Transverse colon (tissue), 4 donors: ENCODE results near the gene EIF5B. TPM values are rescaled to one million over a fixed set of nuclear protein-coding genes. Genes with fewer than 3 reads are reported as not detected.

Experiments used
- DNase-seq: peaks from one replicate; pipeline ENCODE4 v3.0.0-alpha.2; 2019
- H3K27ac ChIP-seq, 4 donors: fragments of 200-600 bp; sonication (generic); 2 replicates each; pipeline ENCODE4 v1.5.1; 2016 to 2018; ENCODE audit warnings: inconsistent platforms in 4 of 4
- H3K27me3 ChIP-seq: fragments of 200-600 bp; sonication (generic); 2 replicates; pipeline ENCODE4 v1.5.1; 2017; ENCODE audit warnings: inconsistent platforms
- H3K36me3 ChIP-seq, 4 donors: fragments of 200-600 bp; sonication (generic); 2 replicates each; pipeline ENCODE4 v1.5.1; 2017 to 2019; ENCODE audit warnings: inconsistent platforms in 4 of 4
- H3K4me1 ChIP-seq, 4 donors: fragments of 200-600 bp; sonication (generic); 2 replicates each; pipeline ENCODE4 v1.5.1; 2017 to 2020; ENCODE audit warnings: inconsistent platforms in 4 of 4
- H3K4me3 ChIP-seq, 4 donors: fragments of 200-600 bp; sonication (generic); 1 replicate in 1 of 4; 2 replicates in 3 of 4; pipeline versions ENCODE4 v1.5.1 to v1.6.1; 2017 to 2019; ENCODE audit warnings: inconsistent platforms in 4 of 4
- H3K9me3 ChIP-seq, 2 donors: fragments of 200-600 bp; sonication (generic); 2 replicates each; pipeline ENCODE4 v1.5.1; 2017 to 2019; ENCODE audit warnings: inconsistent platforms in 2 of 2
- EP300 ChIP-seq: sonication (generic); formaldehyde crosslinking; IDR thresholded peaks from one replicate; pipeline ENCODE4 v1.6.1; 2017; ENCODE audit warnings: antibody characterized with exemption, low read depth
- POLR2A ChIP-seq: fragments of 450-650 bp; IDR thresholded peaks from one replicate; pipeline ENCODE4 v1.6.1; 2016; ENCODE audit warnings: antibody characterized with exemption, mild to moderate bottlenecking, moderate library complexity
- POLR2AphosphoS5 ChIP-seq, 3 donors: sonication (generic); formaldehyde crosslinking; IDR thresholded peaks; one replicate each; pipeline ENCODE4 v1.6.1; 2016; ENCODE audit warnings: antibody characterized with exemption in 3 of 3
- WGBS, 2 donors: methylation state at CpG; one replicate each; pipeline ENCODE4 v1.1.5; 2018; ENCODE audit warnings: low coverage in 1 of 2; 5-methylcytosine and 5-hydroxymethylcytosine counted together
- in situ Hi-C, 4 donors: fragments of 200-750 bp; cut with MboI; loops; one replicate each; pipeline versions ENCODE4 v1.15.0 to v1.15.1; 2017; ENCODE audit warnings: low sequenced_read_pairs in 3 of 4, low pct_ligation_motif_present in 1 of 4, low pct_unique_long_range_greater_than_20kb in 1 of 4
- intact Hi-C: fragments of 100-400 bp; cut with DNase I; formaldehyde crosslinking; loops from one replicate; pipeline ENCODE4 v1.15.1; 2023; ENCODE audit warnings: low total_unique reads
- total RNA-seq, 4 donors: library from RNA; depleted of rRNA; stranded (reverse); fragments of >200 nt; gene quantifications; one replicate each; pipeline ENCODE4 v1.1.0, GENCODE V29; 2016
- TF ChIP-seq, protein P1 (sequence below), 5 experiments: fragments of 200-600 bp in 3 of 5; fragments of 450-650 bp in 2 of 5; sonication (generic) in 3 of 5; IDR thresholded peaks; 1 replicate in 2 of 5; 2 replicates in 3 of 5; pipeline ENCODE4 v1.5.1; 2016 to 2017; ENCODE audit warnings: antibody characterized with exemption in 5 of 5, inconsistent platforms in 3 of 5, mild to moderate bottlenecking in 2 of 5, moderate library complexity in 1 of 5

The EIF5B gene
- total RNA-seq, 4 donors from 2014 or later = 13.1 to 32.6 (median 20.6) TPM

DNA sequence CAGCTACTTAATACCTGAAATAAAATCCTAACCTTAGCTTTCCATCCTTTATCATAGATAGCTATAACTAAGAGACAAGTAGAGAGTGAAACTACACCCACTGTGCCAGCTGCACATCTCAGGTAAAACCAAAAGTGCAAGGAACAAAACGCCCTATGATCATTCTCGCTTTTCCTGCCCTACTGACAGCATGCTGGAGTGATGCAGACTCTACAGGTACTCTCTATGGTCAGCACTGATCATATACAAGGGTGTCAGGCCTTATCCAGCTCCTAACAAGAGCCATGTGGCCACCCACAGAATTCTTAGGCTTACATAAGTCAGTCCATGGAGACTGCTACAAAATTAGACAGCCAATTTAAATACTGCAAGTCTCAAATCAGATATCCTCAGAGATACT lies 107.0 kb downstream of the EIF5B start:
- Histone ChIP-seq H3K36me3 (peaks cover 0 to 20% (median 2%) of the 10 kb centered on the region in 4 donors), H3K4me3 (no peak overlapping the region), H3K9me3 (no peaks in the 10 kb centered on the region), H3K27ac (no peak overlapping the region), H3K27me3 (no peaks in the 10 kb centered on the region), H3K4me1 (no peaks in the 10 kb centered on the region)
- TF ChIP-seq, protein P1, sequence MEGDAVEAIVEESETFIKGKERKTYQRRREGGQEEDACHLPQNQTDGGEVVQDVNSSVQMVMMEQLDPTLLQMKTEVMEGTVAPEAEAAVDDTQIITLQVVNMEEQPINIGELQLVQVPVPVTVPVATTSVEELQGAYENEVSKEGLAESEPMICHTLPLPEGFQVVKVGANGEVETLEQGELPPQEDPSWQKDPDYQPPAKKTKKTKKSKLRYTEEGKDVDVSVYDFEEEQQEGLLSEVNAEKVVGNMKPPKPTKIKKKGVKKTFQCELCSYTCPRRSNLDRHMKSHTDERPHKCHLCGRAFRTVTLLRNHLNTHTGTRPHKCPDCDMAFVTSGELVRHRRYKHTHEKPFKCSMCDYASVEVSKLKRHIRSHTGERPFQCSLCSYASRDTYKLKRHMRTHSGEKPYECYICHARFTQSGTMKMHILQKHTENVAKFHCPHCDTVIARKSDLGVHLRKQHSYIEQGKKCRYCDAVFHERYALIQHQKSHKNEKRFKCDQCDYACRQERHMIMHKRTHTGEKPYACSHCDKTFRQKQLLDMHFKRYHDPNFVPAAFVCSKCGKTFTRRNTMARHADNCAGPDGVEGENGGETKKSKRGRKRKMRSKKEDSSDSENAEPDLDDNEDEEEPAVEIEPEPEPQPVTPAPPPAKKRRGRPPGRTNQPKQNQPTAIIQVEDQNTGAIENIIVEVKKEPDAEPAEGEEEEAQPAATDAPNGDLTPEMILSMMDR (IDR thresholded peaks at IDR 0.05) = no peak
- TF ChIP-seq POLR2A = no peak
- no peak for TF ChIP-seq EP300
- TF ChIP-seq POLR2AphosphoS5 (IDR thresholded peaks at IDR 0.05) = no peak
- no peak for DNase-seq
- WGBS, 2 donors = 84% methylated on average over 2 of the region's 2 CpGs; no CpG with 5 or more reads in 1 of the 2 donors
- in situ Hi-C loops (no loop called here), intact Hi-C loops (loop anchor here (10.0 kb wide), 1 partner anchor 821 kb away; no protein-coding TSS in a partner anchor)

DNA sequence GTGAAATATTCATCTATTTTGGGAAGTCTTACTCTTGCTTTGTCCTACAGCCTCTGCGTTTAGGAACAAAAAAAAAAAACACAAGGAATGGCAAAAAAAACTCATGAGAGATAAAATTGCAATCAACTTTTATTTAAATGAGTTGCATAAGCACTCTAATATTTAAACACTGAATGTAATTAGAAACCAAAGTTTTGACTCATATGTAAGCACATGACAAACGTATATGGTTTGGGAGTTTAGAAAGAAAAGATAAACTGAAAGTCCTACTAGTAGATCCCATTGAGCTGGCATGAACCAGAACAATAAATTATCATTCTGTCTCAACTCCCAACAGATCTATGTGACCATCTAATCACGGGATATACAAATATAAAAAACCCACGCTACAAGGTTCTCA lies 107.9 kb downstream of the EIF5B start:
- Histone ChIP-seq H3K27me3 (no peaks in the 10 kb centered on the region), H3K36me3 (peaks cover 0 to 15% (median 2%) of the 10 kb centered on the region in 4 donors), H3K27ac (no peak overlapping the region), H3K9me3 (no peaks in the 10 kb centered on the region), H3K4me1 (no peaks in the 10 kb centered on the region), H3K4me3 (no peak overlapping the region)
- no peak for TF ChIP-seq POLR2AphosphoS5 (IDR thresholded peaks at IDR 0.05)
- TF ChIP-seq, protein P1 (IDR thresholded peaks at IDR 0.05) = no peak
- in situ Hi-C loops (no loop called here), intact Hi-C loops (loop anchor here (10.0 kb wide), 1 partner anchor 820 kb away; no protein-coding TSS in a partner anchor)
- 75 to 83% methylated on average over 3 to 4 of the region's 4 CpGs for WGBS, 2 donors
- DNase-seq = no peak

DNA sequence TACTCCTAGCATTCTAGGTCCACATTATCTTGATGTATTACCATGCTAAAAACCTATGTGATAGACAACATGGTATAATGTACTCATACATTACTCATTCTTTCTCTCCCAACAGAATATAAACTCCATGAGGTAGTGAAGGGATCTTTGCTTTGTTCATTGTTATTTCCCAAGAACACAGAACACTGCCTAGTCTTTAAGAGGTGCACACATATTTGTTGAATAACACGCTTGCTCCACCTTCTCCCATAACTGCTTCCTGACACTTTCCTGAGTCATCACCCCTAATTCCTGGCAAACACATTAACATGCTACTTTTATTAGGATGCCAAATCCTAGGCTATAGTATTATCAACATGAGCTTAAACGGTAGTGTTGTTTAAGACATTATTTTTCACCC lies 111.4 kb downstream of the EIF5B start:
- in situ Hi-C loops (no loop called here), intact Hi-C loops (loop anchor here (10.0 kb wide), 1 partner anchor 816 kb away; no protein-coding TSS in a partner anchor)
- Histone ChIP-seq H3K27ac (no peak overlapping the region), H3K9me3 (no peaks in the 10 kb centered on the region), H3K4me1 (no peaks in the 10 kb centered on the region), H3K27me3 (no peaks in the 10 kb centered on the region), H3K4me3 (no peak overlapping the region), H3K36me3 (peaks cover 0 to 22% (median 2%) of the 10 kb centered on the region in 4 donors)
- 78 to 80% methylated on average over 2 of the region's 2 CpGs for WGBS, 2 donors
- TF ChIP-seq, protein P1 (IDR thresholded peaks at IDR 0.05) = no peak
- TF ChIP-seq POLR2A (no peak), EP300 (no peak), POLR2AphosphoS5 (IDR thresholded peaks at IDR 0.05) (no peak)
- DNase-seq = no peak

DNA sequence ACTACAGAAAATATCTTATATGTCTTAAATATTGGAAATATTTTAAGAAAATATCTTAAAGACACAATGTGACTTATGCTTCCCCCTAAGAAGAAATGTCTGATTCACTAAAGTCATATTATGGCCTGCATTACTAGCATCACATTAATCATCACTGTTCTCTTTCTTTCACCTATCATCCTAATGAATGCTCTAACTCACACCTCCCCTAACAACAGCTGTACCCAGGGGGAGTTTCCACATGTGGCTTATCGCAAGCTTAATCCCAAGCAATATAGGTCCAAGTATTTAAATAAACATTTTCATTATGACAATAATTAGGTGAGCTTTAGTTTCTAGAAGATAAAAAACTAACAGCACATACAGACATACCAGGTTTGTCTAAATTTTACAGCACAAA lies 113.0 kb downstream of the EIF5B start:
- in situ Hi-C loops (no loop called here), intact Hi-C loops (no loop called here)
- WGBS, 2 donors = 91 to 100% methylated on average over 1 of the region's 1 CpG
- H3K27me3 ChIP-seq = no peaks in the 10 kb centered on the region
- no peak overlapping the region for H3K27ac ChIP-seq
- no peaks in the 10 kb centered on the region for H3K9me3 ChIP-seq
- peaks cover 0 to 22% (median 2%) of the 10 kb centered on the region in 4 donors for H3K36me3 ChIP-seq
- TF ChIP-seq POLR2A (no peak), POLR2AphosphoS5 (IDR thresholded peaks at IDR 0.05) (no peak)
- H3K4me3 ChIP-seq = no peak overlapping the region
- H3K4me1 ChIP-seq = no peaks in the 10 kb centered on the region
- no peak for DNase-seq

Other genes with a start within 250 kb of the EIF5B start
- 1 to 10 TPM in 2 of 4 donors, under 1 TPM in 1, not detected in 1; 0.82 to 3.7 (median 1.8) TPM for gene C2orf15, start 195.7 kb upstream of the EIF5B start, total RNA-seq
- gene TSGA10, start 182.4 kb upstream of the EIF5B start, total RNA-seq = 10 to 100 TPM in 3 of 4 donors, 1 to 10 TPM in 1; 7.5 to 18.5 (median 13.6) TPM
- gene LIPT1, start 182.4 kb upstream of the EIF5B start, total RNA-seq = 10 to 100 TPM in 1 of 4 donors, 1 to 10 TPM in 2, not detected in 1; 6.0 to 19.9 (median 7.8) TPM
- 10 to 100 TPM in 3 of 4 donors, 1 to 10 TPM in 1; 5.0 to 30.6 (median 24.0) TPM for gene MITD1, start 156.3 kb upstream of the EIF5B start, total RNA-seq
- gene MRPL30, start 156.2 kb upstream of the EIF5B start, total RNA-seq = 10 to 100 TPM; 12.5 to 23.0 (median 17.6) TPM
- not detected for gene LYG2, start 81.7 kb upstream of the EIF5B start, total RNA-seq
- 1 to 10 TPM in 1 of 4 donors, not detected in 3; 1.5 TPM for gene LYG1, start 36.2 kb upstream of the EIF5B start, total RNA-seq
- 10 to 100 TPM; 11.3 to 41.5 (median 33.2) TPM for gene TXNDC9, start 1.1 kb upstream of the EIF5B start, total RNA-seq
- gene REV1, start 152.6 kb downstream of the EIF5B start, total RNA-seq = 100 to 1,000 TPM in 2 of 4 donors, 10 to 100 TPM in 2; 23.2 to 199 (median 73.5) TPM